Endometrial microvascular endothelial cells (primary cell): ENCODE results near the gene CEP20. TPM values are rescaled to one million over a fixed set of nuclear protein-coding genes. Genes with fewer than 3 reads are reported as not detected.
"Not testable (repeated sequence)": the region's sequence is repeated elsewhere in the genome, so short reads cannot be mapped to it uniquely, and the experiment has no call there.

ENCODE experiments used
- in situ Hi-C: cut with HindIII; loops from 2 replicates; pipeline ENCODE4 v1.10.0; 2017; ENCODE audit warnings: low sequenced_read_pairs, low pct_unique_long_range_greater_than_20kb; ENCODE audit errors: inconsistent ontology term
- total RNA-seq: library from RNA; depleted of rRNA; stranded (reverse); fragments of >200 nt; gene quantifications from one replicate; pipeline ENCODE4 v1.2.3, GENCODE V29; 2015; ENCODE audit errors: inconsistent ontology term

CEP20 gene, protein sequence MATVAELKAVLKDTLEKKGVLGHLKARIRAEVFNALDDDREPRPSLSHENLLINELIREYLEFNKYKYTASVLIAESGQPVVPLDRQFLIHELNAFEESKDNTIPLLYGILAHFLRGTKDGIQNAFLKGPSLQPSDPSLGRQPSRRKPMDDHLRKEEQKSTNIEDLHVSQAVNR
- 36.1 TPM for total RNA-seq

DNA sequence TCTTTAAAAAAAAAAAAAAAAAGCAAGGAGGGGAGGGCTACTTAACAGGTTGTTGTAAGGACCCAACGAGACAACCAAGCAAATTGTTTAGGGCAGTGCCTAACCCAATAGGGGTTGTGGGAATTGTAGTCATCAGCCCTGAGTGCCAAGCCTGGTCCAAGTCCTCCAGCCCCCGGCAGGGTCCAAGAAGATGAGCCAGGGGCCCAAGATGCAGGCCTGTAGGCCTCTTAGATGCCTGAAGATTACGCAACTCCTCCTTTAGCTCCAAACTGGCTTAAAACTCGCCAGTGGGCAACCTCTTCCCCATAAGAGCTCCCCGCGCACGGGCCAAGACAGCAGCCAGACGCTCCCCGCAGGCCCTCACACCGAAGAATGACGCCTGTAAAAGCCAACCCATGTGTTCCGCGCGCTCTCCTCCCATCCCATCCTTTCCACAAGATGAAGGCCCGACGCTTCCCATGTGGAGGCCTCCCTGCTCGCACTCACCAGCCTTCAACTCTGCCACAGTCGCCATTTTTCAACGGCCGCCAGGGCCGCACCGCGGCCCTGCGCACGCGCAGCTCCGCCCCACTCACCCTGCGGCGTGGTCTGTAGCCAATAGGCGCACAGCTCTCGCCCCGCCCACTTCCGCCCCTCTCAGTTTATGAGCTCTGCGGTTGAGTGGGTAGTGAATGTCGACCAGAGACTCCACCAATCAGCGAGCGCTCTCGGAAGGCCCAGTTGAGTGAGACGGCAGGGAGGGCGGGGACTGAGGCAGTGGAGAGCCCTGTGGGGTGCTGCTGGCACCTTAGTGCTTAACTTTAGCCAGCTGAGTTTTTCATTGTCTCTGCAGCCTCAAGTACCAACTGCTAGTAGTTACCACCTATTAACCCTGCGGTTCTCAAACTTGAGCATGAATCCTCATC, at the start of gene CEP20:
CEP20 (minus strand) TSS at position 532 of the 905 bp plus-strand sequence; CDS start at position 514, 18 bp downstream.
- in situ Hi-C loops = no loop called here

DNA sequence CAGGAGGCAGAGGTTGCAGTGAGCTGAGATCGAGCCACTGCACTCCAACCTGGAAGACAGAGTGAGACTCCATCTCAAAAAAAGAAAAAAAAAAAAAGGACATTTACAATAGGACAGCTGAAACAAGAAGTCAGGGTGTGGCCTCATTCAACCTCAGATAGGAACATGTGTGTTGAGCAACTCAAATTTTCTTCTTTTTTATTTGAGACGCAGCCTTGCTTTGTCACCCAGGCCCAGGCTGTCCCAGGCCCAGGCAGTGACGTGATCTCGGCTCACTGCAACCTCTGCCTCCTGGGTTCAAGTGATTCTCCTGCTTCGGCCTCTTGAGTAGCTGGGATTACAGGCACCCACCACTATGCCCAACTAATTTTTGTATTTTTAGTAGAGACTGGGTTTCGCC, 48.4 kb upstream of the CEP20 start:
- in situ Hi-C loops = not testable (repeated sequence)

DNA sequence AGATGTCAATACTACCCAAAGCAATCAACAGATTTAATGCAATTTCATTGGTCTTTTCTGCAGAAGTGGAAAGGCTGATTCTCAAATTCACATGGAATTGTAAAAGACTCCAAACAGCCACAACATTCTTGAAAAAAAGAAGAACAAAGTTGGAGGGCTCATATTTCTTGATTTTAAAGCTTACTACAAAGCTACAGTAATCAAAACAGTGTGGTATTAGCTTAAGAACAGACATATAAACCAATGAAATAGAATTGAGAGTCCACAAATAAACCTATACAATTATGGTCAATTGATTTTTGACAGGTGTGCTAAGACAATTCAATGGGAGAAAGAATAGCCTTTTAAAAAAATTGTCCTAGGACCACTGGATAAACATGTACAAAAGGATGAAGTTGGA, 46.6 kb upstream of the CEP20 start:
- in situ Hi-C loops = no loop called here

DNA sequence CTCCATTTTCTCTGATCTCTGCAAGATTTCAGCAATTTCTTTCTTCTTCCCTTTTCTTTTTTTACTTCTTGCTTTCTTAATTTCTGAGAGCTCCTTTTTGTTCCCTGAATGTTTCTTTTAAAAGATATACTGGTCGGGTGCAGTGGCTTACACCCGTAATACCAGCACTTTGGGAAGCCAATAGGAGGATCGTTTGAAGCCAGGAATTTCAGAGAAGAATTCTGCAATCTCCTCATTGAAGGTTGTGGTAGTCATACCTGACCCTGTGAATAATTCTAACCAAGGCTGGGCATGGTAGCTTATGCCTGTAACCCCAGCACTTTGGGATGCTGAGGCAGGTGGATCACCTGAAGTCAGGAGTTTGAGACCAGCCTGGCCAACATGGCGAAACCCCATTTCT, 45.4 kb upstream of the CEP20 start:
- in situ Hi-C loops = no loop called here

DNA sequence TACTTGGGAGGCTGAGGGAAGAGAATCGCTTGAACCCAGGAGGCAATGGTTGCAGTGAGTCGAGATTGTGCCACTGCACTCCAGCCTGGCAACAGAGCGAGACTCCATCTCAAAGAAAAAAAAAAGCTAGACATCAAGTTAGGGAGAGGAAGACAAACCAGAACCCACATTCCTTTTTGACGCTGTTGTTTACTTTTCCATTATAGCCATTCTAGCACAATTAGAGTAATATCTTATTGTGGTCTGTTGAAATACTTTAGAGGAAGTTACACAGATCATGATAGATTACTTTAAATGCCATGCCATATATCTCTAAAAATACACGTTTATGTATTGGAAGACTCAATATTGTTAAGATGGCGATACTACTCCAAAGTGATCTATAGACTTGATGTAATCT, 44.5 kb upstream of the CEP20 start:
- in situ Hi-C loops = no loop called here

DNA sequence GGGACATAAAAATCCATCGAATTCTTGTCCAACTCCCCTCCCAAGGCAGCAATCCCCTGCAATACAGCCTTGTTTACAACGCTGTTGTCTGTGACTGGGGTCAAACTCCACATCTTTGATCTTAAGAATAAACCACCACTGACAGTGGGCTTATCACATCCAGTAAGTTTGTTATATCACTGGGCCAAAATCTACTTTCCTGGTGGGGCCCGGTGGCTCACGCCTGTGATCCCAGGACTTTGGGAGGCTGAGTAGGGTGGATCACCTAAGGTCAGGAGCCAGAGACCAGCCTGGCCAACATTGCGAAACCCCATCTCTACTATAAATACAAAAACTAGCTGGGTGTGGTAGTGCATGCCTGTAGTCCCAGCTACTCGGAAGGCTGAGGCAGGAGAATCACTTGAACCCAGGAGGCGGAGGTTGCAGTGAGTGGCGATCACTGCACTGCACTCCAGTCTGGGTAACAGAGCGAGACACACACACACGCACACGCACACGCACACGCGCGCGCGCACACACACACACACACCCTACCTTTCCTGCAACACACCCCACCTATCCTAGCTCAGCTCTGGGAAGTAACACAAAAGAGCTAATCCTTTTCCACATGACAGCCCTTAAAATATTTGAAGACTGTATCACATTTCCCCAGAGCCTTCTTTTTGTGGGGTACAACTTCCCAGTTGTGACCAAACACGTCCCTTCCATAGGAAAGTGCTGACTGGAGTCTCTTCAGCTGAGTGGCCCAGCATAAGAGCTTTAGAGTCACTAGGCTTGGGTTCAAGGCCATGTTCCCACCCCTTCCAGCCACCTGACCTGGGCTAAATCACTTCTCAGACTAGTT, 40.1 kb upstream of the CEP20 start:
- in situ Hi-C loops = no loop called here

DNA sequence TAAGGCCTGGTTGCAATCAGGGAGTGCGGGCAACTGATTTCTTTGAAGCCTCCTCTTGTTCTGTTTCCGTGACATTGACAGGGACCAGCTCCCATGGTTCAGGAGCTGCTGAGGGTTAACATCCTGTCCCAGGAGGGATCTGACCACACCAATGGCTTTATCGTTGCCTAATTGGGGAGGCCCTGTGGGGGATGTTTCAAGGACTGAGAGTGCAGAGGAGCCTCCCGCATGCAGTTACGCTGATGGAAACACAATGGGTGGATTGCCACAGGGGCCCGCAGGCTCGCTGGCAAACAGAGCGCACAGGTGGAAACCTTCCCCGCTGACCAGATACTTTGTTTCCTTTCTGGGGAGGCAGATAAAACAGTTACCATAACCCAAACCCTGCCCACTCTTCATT, 37.2 kb upstream of the CEP20 start:
- in situ Hi-C loops = no loop called here

DNA sequence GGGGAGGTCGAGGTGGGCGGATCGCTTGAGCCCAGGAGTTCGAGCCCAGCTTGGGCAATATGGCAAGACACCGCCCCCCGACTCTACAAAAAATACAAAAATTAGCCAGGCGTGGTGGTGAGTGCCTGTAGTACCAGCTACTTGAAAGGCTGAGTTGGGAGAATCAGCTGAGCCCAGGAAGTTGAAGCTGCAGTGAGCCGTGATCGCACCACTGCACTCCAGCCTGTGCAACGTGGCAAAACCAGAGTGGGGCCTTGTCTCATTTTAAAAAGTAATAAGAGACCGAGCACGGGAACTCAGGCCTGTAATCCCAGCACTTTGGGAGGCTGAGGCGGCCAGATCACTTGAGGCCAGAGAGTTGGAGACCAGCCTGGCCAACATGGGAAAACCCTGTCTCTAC, 36.6 kb upstream of the CEP20 start:
- in situ Hi-C loops = no loop called here

DNA sequence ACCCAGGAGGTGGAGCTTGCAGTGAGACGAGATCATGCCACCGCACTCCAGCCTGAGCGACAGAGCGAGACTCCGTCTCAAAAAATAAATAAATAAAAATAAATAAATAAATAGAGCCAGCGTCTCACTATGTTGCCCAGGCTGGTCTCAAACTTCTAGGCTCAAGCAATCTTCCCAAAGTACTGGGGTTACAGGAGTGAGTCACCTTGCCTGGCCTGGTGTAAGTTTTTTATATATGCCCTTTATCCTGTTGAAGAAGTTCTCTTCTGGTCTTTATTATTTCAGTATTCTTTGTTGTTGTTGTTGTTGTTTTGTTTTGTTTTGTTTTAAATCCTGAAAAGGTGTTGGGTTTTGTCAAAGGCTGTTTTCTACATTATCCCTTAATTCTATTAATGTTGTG, 30.9 kb upstream of the CEP20 start:
- in situ Hi-C loops = no loop called here

DNA sequence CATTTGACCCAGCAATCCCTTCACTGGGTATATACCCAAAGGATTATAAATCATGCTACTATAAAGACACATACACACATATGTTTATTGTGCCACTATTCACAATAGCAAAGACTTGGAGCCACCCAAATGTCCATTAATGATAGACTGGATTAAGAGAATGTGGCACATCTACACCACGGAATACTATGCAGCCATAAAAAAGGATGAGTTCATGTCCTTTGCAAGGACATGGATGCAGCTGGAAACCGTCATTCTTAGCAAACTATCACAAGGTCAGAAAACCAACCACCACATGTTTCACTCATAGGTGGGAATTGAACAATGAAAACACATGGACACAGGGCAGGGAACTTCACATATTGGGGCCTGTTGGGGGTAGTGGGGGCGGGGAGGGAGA, 29.9 kb upstream of the CEP20 start:
- in situ Hi-C loops = not testable (repeated sequence)

DNA sequence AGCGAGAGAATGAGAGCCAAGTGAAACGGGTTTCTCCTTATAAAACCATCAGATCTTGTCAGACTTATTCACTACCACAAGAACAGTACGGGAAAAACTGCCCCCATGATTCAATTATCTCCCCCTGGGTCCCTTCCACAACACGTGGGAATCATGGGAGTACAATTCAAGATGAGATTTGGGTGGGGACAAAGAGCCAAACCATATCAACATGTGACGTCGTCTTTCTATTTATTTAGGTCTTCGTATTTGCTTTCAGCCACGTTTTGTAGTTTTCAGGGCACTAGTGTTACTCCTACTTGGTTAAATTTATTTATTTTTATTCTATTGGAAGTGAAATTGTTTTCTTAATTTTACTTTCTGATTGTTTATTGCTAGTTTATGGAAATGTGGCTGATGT, 27.9 kb upstream of the CEP20 start:
- in situ Hi-C loops = no loop called here

DNA sequence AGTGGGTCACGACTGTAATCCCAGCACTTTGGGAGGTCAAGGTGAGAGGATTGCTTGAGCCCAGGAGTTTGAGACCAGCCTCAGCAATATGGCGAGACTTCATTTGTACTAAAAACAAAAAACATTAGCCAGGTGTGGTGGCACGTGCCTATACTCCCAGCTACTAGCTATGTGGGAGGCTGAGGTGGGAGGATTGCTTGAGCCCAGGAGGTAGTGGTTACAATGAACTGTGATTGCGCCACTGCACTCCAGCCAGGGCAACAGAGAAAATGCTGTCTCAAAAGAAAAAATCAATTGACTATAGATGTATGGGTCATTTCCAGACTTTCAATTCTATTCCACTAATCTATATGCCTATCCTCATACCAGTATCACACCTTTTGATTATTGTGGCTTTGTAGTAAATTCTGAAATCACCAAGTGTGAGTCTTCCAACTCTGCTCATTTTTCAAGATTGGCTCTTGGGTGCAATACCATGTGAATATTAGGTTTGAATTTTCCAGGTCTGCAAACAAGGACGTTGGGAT, 27.2 kb upstream of the CEP20 start:
- in situ Hi-C loops = no loop called here

DNA sequence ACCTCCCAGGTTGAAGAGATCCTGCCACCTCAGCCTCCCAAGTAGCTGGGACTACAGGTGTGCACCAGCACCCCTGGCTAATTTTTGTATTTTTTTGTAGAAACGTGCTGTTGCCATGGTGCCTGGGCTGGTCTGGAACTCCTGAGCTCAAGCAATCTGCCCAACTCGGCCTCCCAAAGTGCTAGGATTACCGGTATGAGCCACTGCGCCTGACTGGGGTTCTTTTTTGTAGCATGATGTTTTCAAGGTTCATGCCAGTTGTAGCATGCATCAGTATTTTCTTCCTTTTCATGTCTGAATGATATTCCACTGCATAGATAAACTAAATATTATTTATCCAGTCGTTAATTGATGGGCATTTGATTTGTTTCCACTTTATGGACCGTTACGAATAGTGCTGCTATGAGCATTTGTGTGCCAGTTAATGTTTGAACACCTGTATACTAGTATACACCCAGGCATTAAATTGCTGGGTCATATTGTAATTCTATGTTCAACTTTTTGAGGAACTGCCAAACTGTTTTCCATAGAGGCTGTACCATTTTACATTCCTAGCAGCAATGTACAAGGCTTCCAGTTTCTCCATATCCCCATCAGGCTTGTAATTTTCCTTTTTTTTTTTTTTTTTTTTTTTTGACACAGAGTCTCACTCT, 24.8 kb upstream of the CEP20 start:
- in situ Hi-C loops = no loop called here

DNA sequence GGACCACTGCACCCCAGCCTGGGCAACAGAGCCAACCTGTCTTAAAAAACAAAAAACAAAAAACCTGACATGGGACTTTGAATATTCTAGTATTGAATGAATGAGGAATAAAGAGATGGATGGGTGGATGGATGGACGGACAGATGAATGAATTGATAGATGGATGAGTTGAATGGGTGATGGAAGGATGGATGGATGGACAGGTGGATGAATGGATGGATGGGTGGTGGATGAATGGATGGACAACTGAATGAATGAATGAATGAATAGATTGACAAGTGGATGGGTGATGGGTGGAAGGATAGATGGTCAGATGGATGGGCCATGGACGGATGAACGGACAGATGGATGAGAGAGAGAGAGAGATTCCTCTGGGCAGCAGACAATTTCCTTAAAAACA, 22.8 kb upstream of the CEP20 start:
- in situ Hi-C loops = no loop called here

DNA sequence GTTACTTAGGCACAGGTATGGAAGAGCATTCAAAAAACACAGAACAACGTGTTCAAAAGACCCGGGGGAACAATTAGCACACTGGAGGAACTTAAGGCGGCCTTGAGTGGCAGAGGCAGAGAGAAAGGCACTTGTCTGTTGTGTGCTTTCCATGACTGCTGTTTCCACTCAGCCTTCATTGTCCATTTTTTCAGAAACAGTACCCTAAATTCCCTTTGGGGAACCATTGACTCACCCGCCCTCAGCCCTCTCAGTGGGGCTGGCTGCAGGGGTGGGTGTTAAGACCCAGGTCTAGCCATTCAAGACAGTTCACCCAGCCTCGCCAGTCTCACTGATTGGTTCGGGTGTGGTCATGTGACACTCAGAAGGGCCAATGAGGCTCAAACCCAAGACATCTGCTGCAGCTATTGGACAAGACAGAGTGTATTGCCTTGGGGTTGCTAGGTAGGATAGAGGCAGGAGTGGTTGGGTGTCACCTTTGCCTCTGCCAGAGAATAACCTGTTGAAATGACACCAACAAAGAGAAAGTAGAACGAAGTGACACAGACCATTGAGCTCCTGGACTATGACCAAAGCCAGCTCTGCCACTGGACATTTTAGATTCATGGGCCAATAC, 19.6 kb upstream of the CEP20 start:
- in situ Hi-C loops = no loop called here

DNA sequence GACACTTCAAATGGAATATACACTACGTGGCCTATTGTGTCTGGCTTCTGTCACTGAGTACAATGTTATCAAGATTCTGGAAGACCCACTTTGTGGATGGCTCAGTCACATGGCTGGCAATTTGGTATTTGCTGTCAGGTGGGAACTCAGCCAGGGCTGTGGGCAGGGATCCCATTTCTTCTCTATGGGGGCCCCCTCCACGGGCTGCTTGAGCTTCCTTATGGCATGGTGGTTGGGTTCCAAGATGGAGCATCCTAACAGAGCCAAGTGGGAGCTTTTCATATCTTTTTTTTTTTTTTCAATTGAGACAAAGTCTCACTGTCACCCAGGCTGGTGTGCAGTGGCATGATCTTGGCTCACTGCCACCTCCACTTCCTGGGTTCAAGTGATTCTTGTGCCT, 18.0 kb upstream of the CEP20 start:
- in situ Hi-C loops = no loop called here

DNA sequence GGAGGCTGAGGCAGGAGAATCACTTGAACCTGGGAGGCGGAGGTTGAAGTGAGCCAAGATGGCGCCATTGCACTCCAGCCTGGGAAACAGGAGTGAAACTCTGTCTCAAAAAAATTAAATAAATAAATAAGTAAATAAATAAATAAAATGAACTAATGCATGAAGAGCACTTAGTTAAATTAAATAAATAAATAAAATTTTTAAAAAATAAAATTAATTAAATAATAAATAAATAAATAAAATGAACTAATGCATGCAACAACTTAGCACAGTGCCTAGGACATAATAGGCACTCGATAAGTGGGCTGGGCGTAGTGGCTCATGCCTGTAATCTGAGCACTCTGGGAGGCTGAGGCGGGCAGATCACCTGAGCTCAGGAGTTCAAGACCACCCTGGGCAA, 15.6 kb upstream of the CEP20 start:
- in situ Hi-C loops = no loop called here

DNA sequence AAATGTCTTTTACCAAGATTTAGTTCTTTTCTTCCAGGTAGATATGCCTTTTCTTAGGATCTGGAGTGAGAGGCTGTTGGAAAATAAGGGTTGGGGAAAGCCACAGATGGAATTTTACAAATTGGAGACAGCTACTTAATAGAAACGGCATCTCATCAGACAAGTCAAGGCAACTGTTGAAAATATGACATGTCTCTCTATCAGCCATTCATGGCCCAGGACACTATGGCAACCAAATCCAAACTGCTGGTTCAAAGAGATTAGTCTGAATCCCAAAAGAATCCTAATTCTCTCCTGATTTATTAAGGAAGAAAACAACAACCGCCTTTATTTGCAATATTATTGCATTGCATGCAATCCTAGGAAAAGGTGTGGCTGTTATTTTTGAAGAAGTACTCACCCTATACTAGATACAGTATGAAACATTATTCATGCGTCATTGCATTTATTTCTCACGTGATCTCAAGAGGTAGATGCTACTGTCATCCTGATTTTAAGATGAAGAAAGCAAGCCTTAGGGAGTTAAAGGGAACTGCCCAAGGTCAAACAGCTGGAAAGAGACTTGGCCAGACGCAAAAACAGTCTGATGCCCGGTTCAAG, 12.6 kb upstream of the CEP20 start:
- in situ Hi-C loops = no loop called here
